Gastrocnemius medialis (tissue), 4 donors: Measurements from ENCODE around the gene GIT1.

Experiments used
- POLR2A ChIP-seq, 2 donors: fragments of 450-650 bp; IDR thresholded peaks; one replicate each; pipeline ENCODE4 v1.6.1; 2017; ENCODE audit warnings: antibody characterized with exemption in 2 of 2, mild to moderate bottlenecking in 2 of 2, moderate library complexity in 2 of 2
- TF ChIP-seq, protein P1 (sequence below), 5 experiments: fragments of 450-650 bp in 3 of 5; fragments of 200-600 bp in 2 of 5; sonication (generic) in 2 of 5; IDR thresholded peaks in 4 of 5; conservative IDR thresholded peaks in 1 of 5; 1 replicate in 4 of 5; 2 replicates in 1 of 5; pipeline ENCODE4 v1.5.1; 2016 to 2019; ENCODE audit warnings: antibody characterized with exemption in 5 of 5, mild to moderate bottlenecking in 3 of 5, moderate library complexity in 3 of 5

DNA sequence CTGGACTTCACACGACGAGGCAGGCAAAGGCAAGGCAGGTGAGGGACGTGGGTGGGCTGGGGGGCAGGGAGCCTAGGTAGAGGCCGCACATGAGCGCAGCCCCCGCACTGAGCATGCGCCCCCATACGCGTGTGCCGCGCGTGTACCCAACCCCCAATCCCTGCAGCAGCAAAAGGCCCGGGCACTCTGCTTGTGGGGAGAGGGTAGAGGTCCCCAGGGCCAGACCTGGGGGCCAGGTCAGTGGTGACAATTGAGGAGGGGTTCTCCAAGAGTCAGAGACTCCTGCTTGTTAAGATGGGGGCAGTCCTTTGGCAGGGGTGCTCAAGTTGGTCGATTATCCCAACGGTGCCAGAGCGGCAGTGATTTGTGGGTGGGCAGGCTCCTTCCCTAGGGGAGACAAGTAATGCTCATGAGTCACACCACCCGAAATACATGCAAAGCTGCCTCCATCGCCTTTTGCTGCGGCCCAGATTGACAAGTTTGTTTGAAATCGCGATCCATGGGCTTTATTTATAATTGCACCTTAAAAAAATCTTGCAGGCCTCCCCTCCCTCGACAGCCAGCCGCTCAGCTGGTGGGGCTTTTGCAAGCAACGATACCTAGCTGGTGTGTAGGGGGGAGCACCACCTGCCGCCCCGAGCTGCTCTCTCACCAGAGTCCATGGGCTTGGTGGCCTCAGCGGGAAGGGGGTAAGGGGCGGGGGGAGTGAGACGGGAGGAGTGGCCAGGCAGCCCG, 1.1 kb upstream of the GIT1 start:
- TF ChIP-seq, protein P1, sequence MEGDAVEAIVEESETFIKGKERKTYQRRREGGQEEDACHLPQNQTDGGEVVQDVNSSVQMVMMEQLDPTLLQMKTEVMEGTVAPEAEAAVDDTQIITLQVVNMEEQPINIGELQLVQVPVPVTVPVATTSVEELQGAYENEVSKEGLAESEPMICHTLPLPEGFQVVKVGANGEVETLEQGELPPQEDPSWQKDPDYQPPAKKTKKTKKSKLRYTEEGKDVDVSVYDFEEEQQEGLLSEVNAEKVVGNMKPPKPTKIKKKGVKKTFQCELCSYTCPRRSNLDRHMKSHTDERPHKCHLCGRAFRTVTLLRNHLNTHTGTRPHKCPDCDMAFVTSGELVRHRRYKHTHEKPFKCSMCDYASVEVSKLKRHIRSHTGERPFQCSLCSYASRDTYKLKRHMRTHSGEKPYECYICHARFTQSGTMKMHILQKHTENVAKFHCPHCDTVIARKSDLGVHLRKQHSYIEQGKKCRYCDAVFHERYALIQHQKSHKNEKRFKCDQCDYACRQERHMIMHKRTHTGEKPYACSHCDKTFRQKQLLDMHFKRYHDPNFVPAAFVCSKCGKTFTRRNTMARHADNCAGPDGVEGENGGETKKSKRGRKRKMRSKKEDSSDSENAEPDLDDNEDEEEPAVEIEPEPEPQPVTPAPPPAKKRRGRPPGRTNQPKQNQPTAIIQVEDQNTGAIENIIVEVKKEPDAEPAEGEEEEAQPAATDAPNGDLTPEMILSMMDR (IDR thresholded peaks at IDR 0.05 in 4 of 5, conservative IDR thresholded peaks at IDR 0.05 in 1 of 5) = no peak
- no peak for TF ChIP-seq POLR2A (IDR thresholded peaks at IDR 0.05)
